Hepatocyte (in vitro differentiated cells): ENCODE results near the gene SLC25A34. TPM values are rescaled to one million over a fixed set of nuclear protein-coding genes. Genes with fewer than 3 reads are reported as not detected.

ENCODE experiments used
- DNase-seq: peaks from one replicate; pipeline ENCODE4 v3.0.0-alpha.2; 2016; ENCODE audit warnings: low spot score
- H2AFZ ChIP-seq: fragments of 200-600 bp; sonication (generic); 2 replicates; pipeline ENCODE4 v1.6.0; 2016; ENCODE audit warnings: antibody characterized with exemption, mild to moderate bottlenecking
- H3K27ac ChIP-seq: fragments of 200-600 bp; sonication (generic); 2 replicates; pipeline ENCODE4 v1.5.1; 2016; ENCODE audit warnings: mild to moderate bottlenecking
- H3K27me3 ChIP-seq: fragments of 200-600 bp; sonication (generic); 2 replicates; pipeline ENCODE4 v1.6.1; 2016
- H3K36me3 ChIP-seq: fragments of 200-600 bp; sonication (generic); replicated peaks from 2 replicates; pipeline ENCODE4 v1.5.1; 2016; ENCODE audit warnings: low read depth; ENCODE audit not compliant: insufficient read depth
- H3K4me1 ChIP-seq: fragments of 200-600 bp; sonication (generic); 2 replicates; pipeline ENCODE4 v1.5.1; 2016; ENCODE audit warnings: mild to moderate bottlenecking, moderate library complexity; ENCODE audit not compliant: insufficient read depth
- H3K4me2 ChIP-seq: fragments of 200-600 bp; sonication (generic); 2 replicates; pipeline ENCODE4 v1.6.0; 2016
- H3K4me3 ChIP-seq: fragments of 200-600 bp; sonication (generic); 2 replicates; pipeline ENCODE4 v1.5.1; 2016; ENCODE audit warnings: mild to moderate bottlenecking
- H3K79me2 ChIP-seq: fragments of 200-600 bp; sonication (generic); 2 replicates; pipeline ENCODE4 v1.6.0; 2017; ENCODE audit warnings: mild to moderate bottlenecking
- H3K9me2 ChIP-seq: fragments of 200-600 bp; sonication (generic); replicated peaks from 2 replicates; pipeline ENCODE4 v1.6.0; 2017; ENCODE audit warnings: mild to moderate bottlenecking; ENCODE audit not compliant: insufficient read depth
- H3K9me3 ChIP-seq: fragments of 200-600 bp; sonication (generic); 2 replicates; pipeline ENCODE4 v1.5.1; 2016; ENCODE audit warnings: low read depth, mild to moderate bottlenecking
- H4K20me1 ChIP-seq: fragments of 200-600 bp; sonication (generic); 2 replicates; pipeline ENCODE4 v1.6.0; 2016; ENCODE audit warnings: mild to moderate bottlenecking; ENCODE audit not compliant: insufficient read depth, poor library complexity, severe bottlenecking
- CTCF ChIP-seq: fragments of 200-600 bp; sonication (generic); IDR thresholded peaks from 2 replicates; pipeline ENCODE4 v1.5.1; 2016; ENCODE audit warnings: antibody characterized with exemption, mild to moderate bottlenecking; ENCODE audit not compliant: poor library complexity
- EZH2 ChIP-seq: fragments of 200-600 bp; sonication (generic); IDR thresholded peaks from 2 replicates; pipeline ENCODE4 v1.6.1; 2016; ENCODE audit warnings: antibody characterized with exemption, mild to moderate bottlenecking, borderline replicate concordance
- EZH2phosphoT487 ChIP-seq: fragments of 200-600 bp; sonication (generic); IDR thresholded peaks from one replicate; pipeline ENCODE4 v1.6.1; 2018; ENCODE audit warnings: antibody characterized with exemption, mild to moderate bottlenecking, low read depth, moderate library complexity; ENCODE audit not compliant: unreplicated experiment, severe bottlenecking
- WGBS: methylation state at CpG from one replicate; pipeline ENCODE4 v1.1.6; 2016; ENCODE audit warnings: low lambda C conversion rate; ENCODE audit errors: missing lambda C conversion rate; 5-methylcytosine and 5-hydroxymethylcytosine counted together
- polyA plus RNA-seq: library from polyadenylated mRNA; unstranded; fragments of >200 nt; fragmentation: Nextera tagmentation; extraction: Ambion mirVana; gene quantifications from 2 replicates; pipeline ENCODE4 v1.2.1, GENCODE V29; 2016
- total RNA-seq: library from RNA; depleted of rRNA; stranded (reverse); fragments of >200 nt; gene quantifications from 2 replicates; pipeline ENCODE4 v1.2.3, GENCODE V29; 2014

SLC25A34 gene
- total and polyA plus RNA-seq, 2 experiments from 2014 or later: 0.71 to 0.87 TPM

GRCh38 chr1:15708486-15709137 is 27.4 kb upstream of the SLC25A34 start:
- no peak for TF ChIP-seq EZH2phosphoT487
- TF ChIP-seq CTCF: no peak
- TF ChIP-seq EZH2: no peak
- Histone ChIP-seq H3K9me3 (no peaks in the 10 kb centered on the region), H3K4me3 (no peak overlapping the region), H3K4me2 (no peak overlapping the region), H3K36me3 (no peaks in the 10 kb centered on the region), H3K27ac (no peak overlapping the region), H3K4me1 (peaks cover 7% of the 10 kb centered on the region), H3K9me2 (no peaks in the 10 kb centered on the region), H4K20me1 (peaks cover 6% of the 10 kb centered on the region), H3K79me2 (peaks cover 95% of the 10 kb centered on the region), H3K27me3 (no peaks in the 10 kb centered on the region), H2AFZ (no peak overlapping the region)
- 91% methylated on average over 15 of the region's 15 CpGs for WGBS
- DNase-seq: no peak

GRCh38 chr1:15709226-15709625 is 26.8 kb upstream of the SLC25A34 start:
- Histone ChIP-seq H3K36me3 (no peaks in the 10 kb centered on the region), H3K4me1 (peaks cover 1% of the 10 kb centered on the region), H3K4me3 (no peak overlapping the region), H3K9me2 (no peaks in the 10 kb centered on the region), H3K79me2 (peaks cover 92% of the 10 kb centered on the region), H3K27me3 (no peaks in the 10 kb centered on the region), H3K27ac (no peak overlapping the region), H2AFZ (no peak overlapping the region), H4K20me1 (peaks cover 6% of the 10 kb centered on the region), H3K9me3 (no peaks in the 10 kb centered on the region), H3K4me2 (no peak overlapping the region)
- WGBS: 100% methylated on average over 4 of the region's 4 CpGs
- TF ChIP-seq EZH2phosphoT487 (no peak), EZH2 (no peak), CTCF (no peak)
- no peak for DNase-seq

GRCh38 chr1:15712168-15712567 is 23.9 kb upstream of the SLC25A34 start:
- Histone ChIP-seq H3K4me1 (peaks cover 5% of the 10 kb centered on the region), H2AFZ (no peak overlapping the region), H3K4me2 (no peak overlapping the region), H3K4me3 (no peak overlapping the region), H3K27ac (no peak overlapping the region), H3K9me3 (no peaks in the 10 kb centered on the region), H3K27me3 (no peaks in the 10 kb centered on the region), H4K20me1 (peaks cover 6% of the 10 kb centered on the region), H3K9me2 (no peaks in the 10 kb centered on the region), H3K79me2 (peaks cover 81% of the 10 kb centered on the region), H3K36me3 (no peaks in the 10 kb centered on the region)
- DNase-seq: no peak
- TF ChIP-seq CTCF: no peak
- TF ChIP-seq EZH2: no peak
- no peak for TF ChIP-seq EZH2phosphoT487
- 84% methylated on average over 4 of the region's 4 CpGs for WGBS
